HL-60 (cell line): Measurements from ENCODE around the gene RTL10.

Experiments used
- DNase-seq, 2 experiments: peaks; one replicate each; pipeline ENCODE4 v3.0.0-alpha.2; 2010 to 2020; ENCODE audit warnings: low read depth in 1 of 2, low spot score in 1 of 2
- H3K27ac ChIP-seq: fragments of 250-450 bp; sonication (Bioruptor Pico); replicated peaks from 2 replicates; pipeline ENCODE4 v1.5.1; 2020; ENCODE audit warnings: mild to moderate bottlenecking, moderate library complexity
- H3K27me3 ChIP-seq: fragments of 250-450 bp; sonication (Bioruptor Pico); 2 replicates; pipeline ENCODE4 v1.5.1; 2021; ENCODE audit warnings: mild to moderate bottlenecking, moderate library complexity; ENCODE audit not compliant: insufficient read depth, poor library complexity, severe bottlenecking
- H3K4me3 ChIP-seq: replicated peaks from 2 replicates; pipeline ENCODE4 v1.5.1; 2011; ENCODE audit warnings: mild to moderate bottlenecking, control low read depth, low read length; ENCODE audit not compliant: insufficient read depth
- GABPA ChIP-seq: IDR thresholded peaks from 2 replicates; pipeline ENCODE4 v1.6.1; 2012; ENCODE audit warnings: low read depth
- POLR2AphosphoS5 ChIP-seq: IDR thresholded peaks from 2 replicates; pipeline ENCODE4 v1.6.1; 2012; ENCODE audit warnings: low read depth
- SPI1 ChIP-seq: IDR thresholded peaks from 2 replicates; pipeline ENCODE4 v1.6.1; 2012; ENCODE audit warnings: low read depth, mild to moderate bottlenecking, borderline replicate concordance
- TF ChIP-seq, protein P1 (sequence below): IDR thresholded peaks from 2 replicates; pipeline ENCODE4 v1.6.1; 2012; ENCODE audit warnings: low read depth; ENCODE audit not compliant: insufficient replicate concordance
- TF ChIP-seq, protein P2 (sequence below): IDR thresholded peaks from one replicate; pipeline ENCODE4 v1.5.1; 2011; ENCODE audit warnings: low read length, control low read depth, inconsistent platforms; ENCODE audit not compliant: insufficient read depth

Gene RTL10

DNA sequence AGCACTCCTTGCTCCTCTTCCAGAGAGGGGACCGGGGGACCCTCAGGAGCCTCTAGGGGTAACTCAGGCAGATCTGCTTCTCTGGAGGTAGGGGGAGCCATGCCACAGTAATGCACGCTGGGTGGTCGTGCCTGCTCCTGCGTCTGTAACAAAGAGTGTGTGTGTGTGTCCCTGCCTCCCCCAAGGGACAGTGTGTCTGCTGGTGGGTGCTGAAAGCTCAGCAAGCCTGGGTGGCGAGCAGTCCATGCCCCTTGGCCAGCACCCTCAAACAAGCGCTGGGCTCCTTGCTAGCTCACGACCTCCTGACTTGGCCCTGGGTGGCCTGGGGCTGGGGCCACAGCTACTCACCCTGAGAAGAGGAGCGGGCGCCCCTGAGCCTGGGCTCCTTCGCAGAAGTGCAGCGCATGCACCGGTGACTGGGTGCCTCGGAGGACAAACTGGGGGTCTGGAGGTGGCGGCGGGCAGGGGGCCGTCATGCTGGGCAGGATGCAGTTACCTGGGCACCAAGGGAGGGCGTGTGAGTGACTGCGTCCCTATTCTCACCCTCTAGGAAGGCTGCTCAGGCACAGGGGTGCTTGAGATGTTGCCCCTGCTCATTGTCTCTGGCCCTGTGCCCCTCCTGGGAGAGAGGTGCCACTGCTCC is 33.7 kb downstream of the RTL10 start:
- H3K4me3 ChIP-seq = no peak overlapping the region
- no peak for DNase-seq
- no peak overlapping the region for H3K27ac ChIP-seq
- H3K27me3 ChIP-seq = no peaks in the 10 kb centered on the region
- TF ChIP-seq, protein P1, sequence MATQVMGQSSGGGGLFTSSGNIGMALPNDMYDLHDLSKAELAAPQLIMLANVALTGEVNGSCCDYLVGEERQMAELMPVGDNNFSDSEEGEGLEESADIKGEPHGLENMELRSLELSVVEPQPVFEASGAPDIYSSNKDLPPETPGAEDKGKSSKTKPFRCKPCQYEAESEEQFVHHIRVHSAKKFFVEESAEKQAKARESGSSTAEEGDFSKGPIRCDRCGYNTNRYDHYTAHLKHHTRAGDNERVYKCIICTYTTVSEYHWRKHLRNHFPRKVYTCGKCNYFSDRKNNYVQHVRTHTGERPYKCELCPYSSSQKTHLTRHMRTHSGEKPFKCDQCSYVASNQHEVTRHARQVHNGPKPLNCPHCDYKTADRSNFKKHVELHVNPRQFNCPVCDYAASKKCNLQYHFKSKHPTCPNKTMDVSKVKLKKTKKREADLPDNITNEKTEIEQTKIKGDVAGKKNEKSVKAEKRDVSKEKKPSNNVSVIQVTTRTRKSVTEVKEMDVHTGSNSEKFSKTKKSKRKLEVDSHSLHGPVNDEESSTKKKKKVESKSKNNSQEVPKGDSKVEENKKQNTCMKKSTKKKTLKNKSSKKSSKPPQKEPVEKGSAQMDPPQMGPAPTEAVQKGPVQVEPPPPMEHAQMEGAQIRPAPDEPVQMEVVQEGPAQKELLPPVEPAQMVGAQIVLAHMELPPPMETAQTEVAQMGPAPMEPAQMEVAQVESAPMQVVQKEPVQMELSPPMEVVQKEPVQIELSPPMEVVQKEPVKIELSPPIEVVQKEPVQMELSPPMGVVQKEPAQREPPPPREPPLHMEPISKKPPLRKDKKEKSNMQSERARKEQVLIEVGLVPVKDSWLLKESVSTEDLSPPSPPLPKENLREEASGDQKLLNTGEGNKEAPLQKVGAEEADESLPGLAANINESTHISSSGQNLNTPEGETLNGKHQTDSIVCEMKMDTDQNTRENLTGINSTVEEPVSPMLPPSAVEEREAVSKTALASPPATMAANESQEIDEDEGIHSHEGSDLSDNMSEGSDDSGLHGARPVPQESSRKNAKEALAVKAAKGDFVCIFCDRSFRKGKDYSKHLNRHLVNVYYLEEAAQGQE = no peak
- TF ChIP-seq SPI1 (no peak), GABPA (no peak), POLR2AphosphoS5 (no peak)
- TF ChIP-seq, protein P2, sequence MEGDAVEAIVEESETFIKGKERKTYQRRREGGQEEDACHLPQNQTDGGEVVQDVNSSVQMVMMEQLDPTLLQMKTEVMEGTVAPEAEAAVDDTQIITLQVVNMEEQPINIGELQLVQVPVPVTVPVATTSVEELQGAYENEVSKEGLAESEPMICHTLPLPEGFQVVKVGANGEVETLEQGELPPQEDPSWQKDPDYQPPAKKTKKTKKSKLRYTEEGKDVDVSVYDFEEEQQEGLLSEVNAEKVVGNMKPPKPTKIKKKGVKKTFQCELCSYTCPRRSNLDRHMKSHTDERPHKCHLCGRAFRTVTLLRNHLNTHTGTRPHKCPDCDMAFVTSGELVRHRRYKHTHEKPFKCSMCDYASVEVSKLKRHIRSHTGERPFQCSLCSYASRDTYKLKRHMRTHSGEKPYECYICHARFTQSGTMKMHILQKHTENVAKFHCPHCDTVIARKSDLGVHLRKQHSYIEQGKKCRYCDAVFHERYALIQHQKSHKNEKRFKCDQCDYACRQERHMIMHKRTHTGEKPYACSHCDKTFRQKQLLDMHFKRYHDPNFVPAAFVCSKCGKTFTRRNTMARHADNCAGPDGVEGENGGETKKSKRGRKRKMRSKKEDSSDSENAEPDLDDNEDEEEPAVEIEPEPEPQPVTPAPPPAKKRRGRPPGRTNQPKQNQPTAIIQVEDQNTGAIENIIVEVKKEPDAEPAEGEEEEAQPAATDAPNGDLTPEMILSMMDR = no peak

DNA sequence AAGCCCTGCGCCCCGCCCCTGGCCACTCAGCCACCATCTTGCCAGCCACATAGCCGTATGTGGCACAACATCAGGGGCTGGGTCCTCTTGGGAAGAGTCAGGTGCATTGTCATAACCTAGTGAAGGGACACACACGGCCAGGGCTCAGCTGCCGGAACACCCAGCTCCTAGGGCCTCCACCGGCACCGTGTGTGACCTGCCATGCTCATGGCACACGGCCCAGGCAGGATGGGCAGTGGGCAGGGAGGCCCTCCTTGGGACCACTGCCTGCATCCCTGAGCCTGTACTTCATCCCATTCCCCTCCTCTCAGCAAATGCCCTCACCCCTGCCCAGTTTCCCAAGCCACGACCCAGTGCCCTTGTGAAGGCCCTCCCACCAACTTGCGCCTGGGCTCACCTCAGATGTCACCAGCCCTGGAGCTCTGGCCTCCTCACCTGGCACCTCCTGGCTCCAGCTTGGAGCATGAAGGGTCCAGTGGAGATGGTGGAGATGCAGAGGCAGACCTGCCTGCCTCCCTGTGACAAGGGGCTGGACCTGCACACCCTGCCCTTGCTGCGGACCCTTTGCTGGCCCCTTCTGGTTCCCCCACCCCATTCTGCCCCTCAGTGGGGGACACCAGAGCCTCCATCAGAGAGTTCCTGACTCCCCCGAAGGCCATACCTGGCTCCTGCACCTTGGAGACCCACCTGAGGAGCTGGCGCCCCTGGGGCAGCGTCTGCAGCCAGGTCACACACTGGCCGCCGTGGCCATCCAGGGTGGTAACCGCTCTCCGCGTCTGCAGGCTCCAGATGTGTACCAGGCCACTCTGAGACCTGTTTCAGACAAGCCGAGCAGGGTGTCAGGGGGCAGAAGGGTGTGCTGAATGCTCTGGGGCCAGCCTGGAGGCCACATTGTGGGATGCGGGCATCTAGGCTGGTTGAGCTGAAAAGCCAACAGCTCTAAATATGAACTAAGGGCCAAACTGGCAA is 34.5 kb downstream of the RTL10 start:
- Histone ChIP-seq H3K4me3 (no peak overlapping the region), H3K27ac (no peak overlapping the region), H3K27me3 (no peaks in the 10 kb centered on the region)
- DNase-seq = no peak
- TF ChIP-seq, protein P2 = no peak
- TF ChIP-seq GABPA = no peak
- no peak for TF ChIP-seq POLR2AphosphoS5
- TF ChIP-seq, protein P1 = no peak
- no peak for TF ChIP-seq SPI1

DNA sequence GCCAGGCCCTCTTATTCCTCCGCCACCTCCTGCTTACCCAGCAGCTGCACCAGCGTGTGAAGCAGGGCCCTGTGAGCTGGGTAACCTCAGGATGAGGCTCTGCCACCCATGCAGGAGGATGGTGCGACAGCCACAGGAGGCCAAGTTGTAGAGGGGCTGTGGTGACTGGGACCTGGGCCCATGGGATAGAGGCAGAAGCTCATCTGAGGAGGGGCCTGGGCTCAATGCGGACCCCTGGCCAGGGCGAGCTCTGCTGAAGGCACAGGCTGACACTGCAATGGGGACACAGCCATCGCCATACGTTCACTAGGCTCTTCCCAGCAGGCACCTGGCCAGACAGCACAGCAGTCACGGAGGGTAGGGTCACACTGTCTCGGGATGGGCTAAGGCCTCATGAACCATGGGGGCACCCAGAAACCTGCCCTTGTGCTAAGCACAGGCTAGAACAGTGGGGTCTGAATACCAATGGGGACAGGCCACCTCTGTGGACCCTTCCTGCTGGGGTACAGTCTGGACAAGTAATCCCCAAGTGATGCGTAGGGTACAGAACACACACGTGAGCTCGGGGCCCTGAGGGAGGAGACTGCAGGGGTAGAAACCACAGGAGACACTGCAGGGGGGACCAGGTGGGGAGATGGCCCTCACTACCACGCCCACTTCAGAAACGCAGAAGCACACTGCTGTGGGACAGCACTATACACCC is 35.3 kb downstream of the RTL10 start:
- no peak for DNase-seq
- no peaks in the 10 kb centered on the region for H3K27me3 ChIP-seq
- no peak overlapping the region for H3K4me3 ChIP-seq
- TF ChIP-seq, protein P1 = no peak
- TF ChIP-seq, protein P2 = no peak
- TF ChIP-seq POLR2AphosphoS5 = no peak
- no peak for TF ChIP-seq GABPA
- TF ChIP-seq SPI1 = no peak
- no peak overlapping the region for H3K27ac ChIP-seq
